Neural cell (in vitro differentiated cells): Measurements from ENCODE around the gene TAF3. TPM values are rescaled to one million over a fixed set of nuclear protein-coding genes. Genes with fewer than 3 reads are reported as not detected.
A peak's percentile ranks its signal among the peaks of the same experiment; 100 is the strongest.

ENCODE experiments used
- H2AFZ ChIP-seq: fragments of 200-600, 300-800 bp; sonication (generic), shearing (Covaris generic); 2 replicates; pipeline ENCODE4 v1.6.0; 2014; ENCODE audit warnings: low read depth, mild to moderate bottlenecking, antibody characterized with exemption, low read length, moderate library complexity
- H3F3A ChIP-seq: fragments of 200-600 bp; shearing (Covaris generic); 2 replicates; pipeline ENCODE4 v1.6.1; 2016; ENCODE audit warnings: mild to moderate bottlenecking, moderate library complexity, mixed read lengths, antibody characterized with exemption, low read length; ENCODE audit not compliant: insufficient read depth, poor library complexity, severe bottlenecking
- H3K27ac ChIP-seq: fragments of 200-600, 300-800 bp; sonication (generic), shearing (Covaris generic); 2 replicates; pipeline ENCODE4 v1.5.1; 2014; ENCODE audit warnings: mild to moderate bottlenecking, low read length, moderate library complexity
- H3K27me3 ChIP-seq: fragments of 300-800, 200-600 bp; sonication (generic), shearing (Covaris generic); 2 replicates; pipeline ENCODE4 v1.6.0; 2014; ENCODE audit warnings: mild to moderate bottlenecking, low read depth, low read length, moderate library complexity; ENCODE audit not compliant: insufficient read depth
- H3K36me3 ChIP-seq: fragments of 300-800, 200-600 bp; sonication (generic), shearing (Covaris generic); 2 replicates; pipeline ENCODE4 v1.5.1; 2014; ENCODE audit warnings: mild to moderate bottlenecking, antibody characterized with exemption, low read length, moderate library complexity; ENCODE audit not compliant: insufficient read depth
- H3K4me2 ChIP-seq: fragments of 300-800, 200-600 bp; sonication (generic), shearing (Covaris generic); 2 replicates; pipeline ENCODE4 v1.6.0; 2014; ENCODE audit warnings: mild to moderate bottlenecking, low read length
- H3K4me3 ChIP-seq: fragments of 300-800, 200-600 bp; sonication (generic), shearing (Covaris generic); 2 replicates; pipeline ENCODE4 v1.5.1; 2014; ENCODE audit warnings: mild to moderate bottlenecking, low read length, moderate library complexity
- H3K79me2 ChIP-seq: fragments of 200-600 bp; shearing (Covaris generic); replicated peaks from 2 replicates; pipeline ENCODE4 v1.6.0; 2014; ENCODE audit warnings: mild to moderate bottlenecking, low read length, moderate library complexity; ENCODE audit not compliant: insufficient read depth
- H3K9ac ChIP-seq: fragments of 300-800, 200-600 bp; sonication (generic), shearing (Covaris generic); 2 replicates; pipeline ENCODE4 v1.6.1; 2016; ENCODE audit warnings: mild to moderate bottlenecking, low read length, mixed read lengths
- H3K9me2 ChIP-seq: fragments of 200-600 bp; shearing (Covaris generic); 2 replicates; pipeline ENCODE4 v1.6.1; 2016; ENCODE audit warnings: mild to moderate bottlenecking, low read length, mixed read lengths; ENCODE audit not compliant: insufficient read depth
- H3K9me3 ChIP-seq: fragments of 200-600, 300-800 bp; sonication (generic), shearing (Covaris generic); 2 replicates; pipeline ENCODE4 v1.6.1; 2016; ENCODE audit warnings: mild to moderate bottlenecking, mixed run types, low read length, moderate library complexity, mixed read lengths
- H4K20me1 ChIP-seq: fragments of 200-600 bp; shearing (Covaris generic); 2 replicates; pipeline ENCODE4 v1.6.1; 2016; ENCODE audit warnings: mild to moderate bottlenecking, mixed run types; ENCODE audit not compliant: insufficient read depth
- EP300 ChIP-seq: fragments of 450-650 bp; conservative IDR thresholded peaks from 2 replicates; pipeline ENCODE4 v1.6.1; 2014; ENCODE audit warnings: antibody characterized with exemption, mild to moderate bottlenecking, moderate library complexity; ENCODE audit not compliant: poor library complexity, severe bottlenecking
- EZH2 ChIP-seq: fragments of 200-600, 300-800 bp; shearing (Covaris generic), sonication (generic); IDR thresholded peaks from 2 replicates; pipeline ENCODE4 v1.6.1; 2014; ENCODE audit warnings: antibody characterized with exemption, low read length, borderline replicate concordance, mild to moderate bottlenecking; ENCODE audit not compliant: insufficient read depth, poor library complexity, severe bottlenecking
- POLR2AphosphoS5 ChIP-seq: IDR thresholded peaks from 2 replicates; pipeline ENCODE4 v1.6.1; 2012
- RAD21 ChIP-seq: fragments of 450-650 bp; conservative IDR thresholded peaks from 2 replicates; pipeline ENCODE4 v1.6.1; 2014; ENCODE audit warnings: antibody characterized with exemption, mild to moderate bottlenecking, moderate library complexity
- SMC3 ChIP-seq: fragments of 450-650 bp; conservative IDR thresholded peaks from 2 replicates; pipeline ENCODE4 v1.6.1; 2014; ENCODE audit warnings: antibody characterized with exemption, mild to moderate bottlenecking, moderate library complexity; ENCODE audit not compliant: poor library complexity
- polyA plus RNA-seq: library from polyadenylated mRNA; depleted of rRNA; stranded (reverse); fragments of >200 nt; gene quantifications from 2 replicates; pipeline ENCODE4 v1.2.3, GENCODE V29; 2014
- TF ChIP-seq, protein P1 (sequence below): IDR thresholded peaks from 2 replicates; pipeline ENCODE4 v1.6.1; 2012; ENCODE audit warnings: borderline replicate concordance
- TF ChIP-seq, protein P2 (sequence below): fragments of 450-650 bp; IDR thresholded peaks from 2 replicates; pipeline ENCODE4 v1.5.1; 2014; ENCODE audit warnings: antibody characterized with exemption, mild to moderate bottlenecking, moderate library complexity; ENCODE audit not compliant: poor library complexity, severe bottlenecking

The TAF3 gene
- polyA plus RNA-seq, 1 donor from 2014 or later, result 2.0 TPM

DNA sequence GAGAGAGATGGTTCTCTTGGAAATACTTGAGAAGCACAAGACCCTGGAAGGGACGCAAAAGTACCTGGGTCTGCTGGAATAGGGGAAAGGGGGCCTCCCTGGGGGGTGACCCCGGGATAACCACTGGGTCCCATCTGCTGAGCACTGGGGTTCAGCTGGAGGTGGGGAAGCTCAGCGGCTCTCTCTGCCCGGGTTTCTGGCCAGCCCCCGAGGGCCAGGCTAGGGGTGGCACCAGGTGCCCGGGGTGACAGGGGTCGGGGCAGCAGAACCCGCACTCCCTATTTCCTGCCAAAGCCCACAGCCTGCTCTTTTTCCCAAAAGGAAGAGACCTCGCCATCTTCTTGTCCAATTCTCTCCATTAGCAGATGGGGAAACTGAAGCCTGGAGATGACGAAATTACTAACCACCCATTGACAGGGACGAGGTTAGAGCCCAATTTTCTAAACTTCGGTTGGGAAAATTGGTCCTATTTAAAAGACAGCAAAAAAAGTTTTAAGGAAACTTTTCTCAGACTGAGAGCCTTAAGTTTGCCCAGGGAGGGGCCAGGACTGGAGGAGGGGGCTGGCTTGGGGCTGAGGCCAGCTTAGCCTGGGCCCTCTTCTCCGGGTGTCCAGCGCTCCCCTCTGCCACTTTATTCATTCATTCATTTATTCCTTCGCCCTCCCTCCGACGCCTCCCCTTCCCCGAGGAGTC is 218.3 kb downstream of the TAF3 start:
- Histone ChIP-seq H3K4me2 (no peak overlapping the region), H3K36me3 (no peaks in the 10 kb centered on the region), H3K27me3 (peaks cover 99% of the 10 kb centered on the region), H4K20me1 (no peaks in the 10 kb centered on the region), H3F3A (no peaks in the 10 kb centered on the region), H3K9me2 (no peaks in the 10 kb centered on the region), H3K4me3 (no peak overlapping the region), H3K9me3 (no peaks in the 10 kb centered on the region), H2AFZ (no peak overlapping the region), H3K27ac (no peak overlapping the region), H3K9ac (no peak overlapping the region), H3K79me2 (no peaks in the 10 kb centered on the region)
- TF ChIP-seq EZH2 (peak; percentile 55), RAD21 (no peak)

DNA sequence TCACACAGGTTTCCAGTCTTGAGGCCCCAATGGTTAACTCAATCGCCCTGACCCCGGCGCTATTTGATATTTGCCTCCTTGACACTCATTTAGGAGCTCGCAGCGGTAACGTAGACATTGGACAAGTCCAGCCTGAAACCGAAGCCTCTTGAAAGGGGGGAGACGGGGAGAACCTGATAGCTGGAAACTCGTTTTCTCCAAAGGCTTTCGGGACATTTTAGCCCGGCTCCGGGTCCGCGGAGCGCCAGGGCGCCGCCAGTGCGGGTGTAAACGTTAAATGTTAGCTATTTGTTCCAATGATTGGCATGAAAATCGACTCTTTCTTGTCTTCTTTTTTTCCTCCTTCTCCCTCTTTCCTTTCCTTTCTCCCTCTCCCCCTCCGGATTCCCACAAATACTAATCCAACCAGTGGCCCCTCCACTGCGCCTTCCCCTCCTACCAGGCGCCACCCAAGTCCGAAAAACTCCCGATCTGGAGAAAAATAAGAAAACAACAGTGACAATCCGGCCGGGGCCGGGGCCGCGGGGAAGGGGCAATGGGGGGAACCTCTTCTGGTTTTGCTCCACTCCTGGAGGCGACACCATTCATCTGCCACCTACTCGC is 219.0 kb downstream of the TAF3 start:
- H3K9me2 ChIP-seq, result no peaks in the 10 kb centered on the region
- no peak overlapping the region for H3K4me2 ChIP-seq
- TF ChIP-seq EZH2, result peak; percentile 52
- no peak for TF ChIP-seq RAD21
- TF ChIP-seq, protein P1, sequence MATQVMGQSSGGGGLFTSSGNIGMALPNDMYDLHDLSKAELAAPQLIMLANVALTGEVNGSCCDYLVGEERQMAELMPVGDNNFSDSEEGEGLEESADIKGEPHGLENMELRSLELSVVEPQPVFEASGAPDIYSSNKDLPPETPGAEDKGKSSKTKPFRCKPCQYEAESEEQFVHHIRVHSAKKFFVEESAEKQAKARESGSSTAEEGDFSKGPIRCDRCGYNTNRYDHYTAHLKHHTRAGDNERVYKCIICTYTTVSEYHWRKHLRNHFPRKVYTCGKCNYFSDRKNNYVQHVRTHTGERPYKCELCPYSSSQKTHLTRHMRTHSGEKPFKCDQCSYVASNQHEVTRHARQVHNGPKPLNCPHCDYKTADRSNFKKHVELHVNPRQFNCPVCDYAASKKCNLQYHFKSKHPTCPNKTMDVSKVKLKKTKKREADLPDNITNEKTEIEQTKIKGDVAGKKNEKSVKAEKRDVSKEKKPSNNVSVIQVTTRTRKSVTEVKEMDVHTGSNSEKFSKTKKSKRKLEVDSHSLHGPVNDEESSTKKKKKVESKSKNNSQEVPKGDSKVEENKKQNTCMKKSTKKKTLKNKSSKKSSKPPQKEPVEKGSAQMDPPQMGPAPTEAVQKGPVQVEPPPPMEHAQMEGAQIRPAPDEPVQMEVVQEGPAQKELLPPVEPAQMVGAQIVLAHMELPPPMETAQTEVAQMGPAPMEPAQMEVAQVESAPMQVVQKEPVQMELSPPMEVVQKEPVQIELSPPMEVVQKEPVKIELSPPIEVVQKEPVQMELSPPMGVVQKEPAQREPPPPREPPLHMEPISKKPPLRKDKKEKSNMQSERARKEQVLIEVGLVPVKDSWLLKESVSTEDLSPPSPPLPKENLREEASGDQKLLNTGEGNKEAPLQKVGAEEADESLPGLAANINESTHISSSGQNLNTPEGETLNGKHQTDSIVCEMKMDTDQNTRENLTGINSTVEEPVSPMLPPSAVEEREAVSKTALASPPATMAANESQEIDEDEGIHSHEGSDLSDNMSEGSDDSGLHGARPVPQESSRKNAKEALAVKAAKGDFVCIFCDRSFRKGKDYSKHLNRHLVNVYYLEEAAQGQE, result no peak
- peak; percentile 49 for TF ChIP-seq POLR2AphosphoS5
- TF ChIP-seq, protein P2, sequence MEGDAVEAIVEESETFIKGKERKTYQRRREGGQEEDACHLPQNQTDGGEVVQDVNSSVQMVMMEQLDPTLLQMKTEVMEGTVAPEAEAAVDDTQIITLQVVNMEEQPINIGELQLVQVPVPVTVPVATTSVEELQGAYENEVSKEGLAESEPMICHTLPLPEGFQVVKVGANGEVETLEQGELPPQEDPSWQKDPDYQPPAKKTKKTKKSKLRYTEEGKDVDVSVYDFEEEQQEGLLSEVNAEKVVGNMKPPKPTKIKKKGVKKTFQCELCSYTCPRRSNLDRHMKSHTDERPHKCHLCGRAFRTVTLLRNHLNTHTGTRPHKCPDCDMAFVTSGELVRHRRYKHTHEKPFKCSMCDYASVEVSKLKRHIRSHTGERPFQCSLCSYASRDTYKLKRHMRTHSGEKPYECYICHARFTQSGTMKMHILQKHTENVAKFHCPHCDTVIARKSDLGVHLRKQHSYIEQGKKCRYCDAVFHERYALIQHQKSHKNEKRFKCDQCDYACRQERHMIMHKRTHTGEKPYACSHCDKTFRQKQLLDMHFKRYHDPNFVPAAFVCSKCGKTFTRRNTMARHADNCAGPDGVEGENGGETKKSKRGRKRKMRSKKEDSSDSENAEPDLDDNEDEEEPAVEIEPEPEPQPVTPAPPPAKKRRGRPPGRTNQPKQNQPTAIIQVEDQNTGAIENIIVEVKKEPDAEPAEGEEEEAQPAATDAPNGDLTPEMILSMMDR, result no peak
- TF ChIP-seq EP300, result no peak
- TF ChIP-seq SMC3, result no peak
- no peak overlapping the region for H3K27ac ChIP-seq
- no peaks in the 10 kb centered on the region for H3K9me3 ChIP-seq
- peaks cover 99% of the 10 kb centered on the region for H3K27me3 ChIP-seq
- H3F3A ChIP-seq, result no peaks in the 10 kb centered on the region
- no peak overlapping the region for H3K4me3 ChIP-seq
- H2AFZ ChIP-seq, result no peak overlapping the region
- no peak overlapping the region for H3K9ac ChIP-seq
- no peaks in the 10 kb centered on the region for H3K36me3 ChIP-seq
- no peaks in the 10 kb centered on the region for H3K79me2 ChIP-seq
- no peaks in the 10 kb centered on the region for H4K20me1 ChIP-seq
